Ovary (tissue), 9 donors: ENCODE data around the gene SOCS6. TPM values are rescaled to one million over a fixed set of nuclear protein-coding genes. Genes with fewer than 3 reads are reported as not detected.

Source experiments
- DNase-seq, 5 donors: peaks; one replicate each; pipeline ENCODE4 v3.0.0-alpha.2; 2019 to 2020
- H3K27ac ChIP-seq, 2 donors: fragments of 200-600 bp; one replicate each; pipeline versions ENCODE4 v1.5.1 to v1.8.0; 2019 to 2022
- H3K27me3 ChIP-seq: fragments of 200-600 bp; one replicate; pipeline ENCODE4 v1.8.0; 2022
- H3K36me3 ChIP-seq: fragments of 200-600 bp; sonication (generic); one replicate; pipeline ENCODE4 v1.5.1; 2019
- H3K4me1 ChIP-seq: one replicate; pipeline ENCODE4 v1.8.1; 2013; ENCODE audit warnings: mild to moderate bottlenecking, moderate library complexity; ENCODE audit not compliant: insufficient read depth
- H3K4me3 ChIP-seq: fragments of 200-600 bp; sonication (generic); one replicate; pipeline ENCODE4 v1.5.1; 2017
- H3K9me3 ChIP-seq, 2 donors: fragments of 200-600 bp in 1 of 2; sonication (generic) in 1 of 2; one replicate each; pipeline versions ENCODE4 v1.5.1 to v1.8.1; 2013 to 2019; ENCODE audit warnings: mild to moderate bottlenecking in 1 of 2, moderate library complexity in 1 of 2
- EP300 ChIP-seq: sonication (generic); formaldehyde crosslinking; IDR thresholded peaks from one replicate; pipeline ENCODE4 v1.6.1; 2017; ENCODE audit warnings: antibody characterized with exemption
- POLR2A ChIP-seq: fragments of 450-650 bp; IDR thresholded peaks from one replicate; pipeline ENCODE4 v1.6.1; 2017; ENCODE audit warnings: antibody characterized with exemption, mild to moderate bottlenecking, moderate library complexity
- WGBS, 3 donors: extraction: QIAGEN DNeasy Blood & Tissue Kit in 1 of 3; methylation state at CpG; one replicate each; pipeline versions ENCODE4 v1.1.5 to v1.1.7; 2013 to 2017; 5-methylcytosine and 5-hydroxymethylcytosine counted together
- intact Hi-C, 4 donors: fragments of 100-400 bp; cut with DNase I; formaldehyde crosslinking; loops; one replicate each; pipeline versions ENCODE4 v1.11.0 to v1.15.1; 2022 to 2023
- polyA plus RNA-seq, 2 donors: library from polyadenylated mRNA; stranded (reverse); fragments of 200-250 nt in 1 of 2; fragments of 350-450 nt in 1 of 2; fragmentation: Illumina TruSeq in 1 of 2; extraction: RNeasy Lipid Tissue Mini Kit (QIAGEN cat#74804) in 1 of 2; gene quantifications; one replicate each; pipeline ENCODE4 v1.2.3, GENCODE V29; 2013 to 2014
- total RNA-seq, 7 donors: library from RNA; depleted of rRNA in 2 of 7; stranded (reverse); fragments of >200 nt in 2 of 7; fragmentation: NEBNext Ultra II Directional in 3 of 7; extraction: Animal tissue kit (Norgen Biotek cat#: 25700) in 3 of 7; gene quantifications; one replicate each; pipeline versions ENCODE4 v1.1.0 to v1.2.4, GENCODE V29; 2016 to 2023
- TF ChIP-seq, protein P1 (sequence below), 3 donors: fragments of 450-650 bp in 2 of 3; fragments of 200-600 bp in 1 of 3; IDR thresholded peaks; one replicate each; pipeline versions ENCODE4 v1.5.1 to v1.8.0; 2016 to 2022; ENCODE audit warnings: antibody characterized with exemption in 3 of 3, mild to moderate bottlenecking in 1 of 3
- donor health status: DM: no; HTN: no; CAD: no; lungs with moderate emphysema.
- donor health status: DM: no; HTN: no; CAD: no.
- donor health status: Bipolar disorder and iron deficiency.
- donor health status: DM: yes; HTN: yes; CAD: no.
- donor health status: DM: no; HTN: no; CAD: no.
- donor health status: DM: yes; HTN: yes; CAD: no.

Gene SOCS6
- total and polyA plus RNA-seq, 9 donors = 8.1 to 23.8 (median 16.6) TPM

GRCh38 chr18:70322385-70322784 lies 33.5 kb downstream of the SOCS6 start:
- no peaks in the 10 kb centered on the region for H3K9me3 ChIP-seq
- no peak overlapping the region for H3K4me3 ChIP-seq
- H3K27ac ChIP-seq = no peak overlapping the region
- intact Hi-C loops = no loop called here
- 95 to 97% (median 96%) methylated on average over 2 of the region's 2 CpGs for WGBS, 3 donors
- H3K4me1 ChIP-seq = no peaks in the 10 kb centered on the region
- TF ChIP-seq, protein P1, sequence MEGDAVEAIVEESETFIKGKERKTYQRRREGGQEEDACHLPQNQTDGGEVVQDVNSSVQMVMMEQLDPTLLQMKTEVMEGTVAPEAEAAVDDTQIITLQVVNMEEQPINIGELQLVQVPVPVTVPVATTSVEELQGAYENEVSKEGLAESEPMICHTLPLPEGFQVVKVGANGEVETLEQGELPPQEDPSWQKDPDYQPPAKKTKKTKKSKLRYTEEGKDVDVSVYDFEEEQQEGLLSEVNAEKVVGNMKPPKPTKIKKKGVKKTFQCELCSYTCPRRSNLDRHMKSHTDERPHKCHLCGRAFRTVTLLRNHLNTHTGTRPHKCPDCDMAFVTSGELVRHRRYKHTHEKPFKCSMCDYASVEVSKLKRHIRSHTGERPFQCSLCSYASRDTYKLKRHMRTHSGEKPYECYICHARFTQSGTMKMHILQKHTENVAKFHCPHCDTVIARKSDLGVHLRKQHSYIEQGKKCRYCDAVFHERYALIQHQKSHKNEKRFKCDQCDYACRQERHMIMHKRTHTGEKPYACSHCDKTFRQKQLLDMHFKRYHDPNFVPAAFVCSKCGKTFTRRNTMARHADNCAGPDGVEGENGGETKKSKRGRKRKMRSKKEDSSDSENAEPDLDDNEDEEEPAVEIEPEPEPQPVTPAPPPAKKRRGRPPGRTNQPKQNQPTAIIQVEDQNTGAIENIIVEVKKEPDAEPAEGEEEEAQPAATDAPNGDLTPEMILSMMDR (IDR thresholded peaks at IDR 0.05) = no peak
- TF ChIP-seq POLR2A (no peak), EP300 (no peak)
- H3K27me3 ChIP-seq = no peaks in the 10 kb centered on the region
- no peak for DNase-seq
- H3K36me3 ChIP-seq = no peaks in the 10 kb centered on the region

- no peak for DNase-seq
- intact Hi-C loops = no loop called here
- 87 to 93% (median 90%) methylated on average over 5 of the region's 5 CpGs for WGBS, 3 donors
- no peaks in the 10 kb centered on the region for H3K27me3 ChIP-seq
- no peaks in the 10 kb centered on the region for H3K9me3 ChIP-seq
- H3K36me3 ChIP-seq = no peaks in the 10 kb centered on the region
- TF ChIP-seq, protein P1 (IDR thresholded peaks at IDR 0.05) = no peak
- TF ChIP-seq EP300 = no peak
- TF ChIP-seq POLR2A = no peak
- no peak overlapping the region for H3K27ac ChIP-seq
- no peak overlapping the region for H3K4me3 ChIP-seq
- H3K4me1 ChIP-seq = no peaks in the 10 kb centered on the region
Observed at GRCh38 chr18:70322928-70323327, 34.1 kb downstream of the SOCS6 start.

- WGBS, 3 donors = 97 to 98% (median 97%) methylated on average over 20 of the region's 20 CpGs
- Histone ChIP-seq H3K4me3 (no peak overlapping the region), H3K36me3 (no peaks in the 10 kb centered on the region), H3K27ac (no peak overlapping the region), H3K9me3 (no peaks in the 10 kb centered on the region), H3K27me3 (no peaks in the 10 kb centered on the region), H3K4me1 (no peaks in the 10 kb centered on the region)
- TF ChIP-seq POLR2A = no peak
- no peak for TF ChIP-seq EP300
- TF ChIP-seq, protein P1 (IDR thresholded peaks at IDR 0.05) = no peak
- no peak for DNase-seq
- intact Hi-C loops = no loop called here
Observed at GRCh38 chr18:70324897-70325296, 36.1 kb downstream of the SOCS6 start.

DNA sequence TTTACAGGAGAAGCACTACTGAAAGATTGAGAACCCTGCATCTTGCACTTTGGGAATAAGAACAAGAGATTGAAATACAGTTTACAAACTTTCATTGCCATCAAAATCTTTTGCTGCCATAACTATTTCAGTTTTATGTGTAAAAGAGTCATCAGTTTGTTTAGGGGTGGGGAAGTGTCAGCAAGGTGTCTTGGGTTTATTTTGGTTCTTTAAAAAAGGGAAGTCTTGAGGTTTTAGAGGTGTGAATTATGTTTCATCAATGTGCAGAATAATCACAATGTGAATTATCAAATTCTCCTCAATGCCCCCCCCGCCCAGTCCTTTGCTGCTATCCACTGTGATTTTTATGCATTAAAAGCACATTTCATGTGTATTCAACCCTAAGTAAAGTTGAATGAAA lies 37.4 kb downstream of the SOCS6 start:
- DNase-seq = no peak
- WGBS, 3 donors = 92 to 97% (median 94%) methylated on average over 1 of the region's 1 CpG
- no peak overlapping the region for H3K4me3 ChIP-seq

More for the DNA sequence above, 37.4 kb downstream of the SOCS6 start:
- intact Hi-C loops = no loop called here
- Histone ChIP-seq H3K4me1 (no peaks in the 10 kb centered on the region), H3K27ac (no peak overlapping the region), H3K36me3 (no peaks in the 10 kb centered on the region), H3K9me3 (no peaks in the 10 kb centered on the region), H3K27me3 (no peaks in the 10 kb centered on the region)
- TF ChIP-seq EP300 (no peak), POLR2A (no peak)
- TF ChIP-seq, protein P1 (IDR thresholded peaks at IDR 0.05) = no peak
